K562 (cell line): Measurements from ENCODE around the gene KMT2A. TPM values are rescaled to one million over a fixed set of nuclear protein-coding genes. Genes with fewer than 3 reads are reported as not detected.

Source experiments
- ARID3A ChIP-seq: IDR thresholded peaks from 2 replicates; pipeline ENCODE4 v1.6.1; 2012; ENCODE audit warnings: low read depth, low read length, improper control_type of control experiment, borderline replicate concordance
- JUND ChIP-seq, 2 experiments: IDR thresholded peaks; 2 replicates in 1 of 2; 3 replicates in 1 of 2; pipeline ENCODE4 v1.6.1; 2011; ENCODE audit warnings: borderline replicate concordance in 2 of 2, low read depth in 2 of 2, low read length in 2 of 2, improper control_type of control experiment in 1 of 2, missing biosample characterization in 1 of 2, missing genetic modification characterization in 1 of 2, missing genetic modification reagents in 1 of 2
- MEIS2 ChIP-seq: fragments of 450-650 bp; IDR thresholded peaks from 2 replicates; pipeline ENCODE4 v1.6.1; 2014; ENCODE audit warnings: mild to moderate bottlenecking; ENCODE audit not compliant: partially characterized antibody
- NR2C2 ChIP-seq, 2 experiments: fragments of 200-800 bp in 1 of 2; sonication (Bioruptor generic) in 1 of 2; sonication (generic) in 1 of 2; formaldehyde crosslinking in 1 of 2; IDR thresholded peaks; 2 replicates each; pipeline versions ENCODE4 v1.6.1 to v1.8.0; 2016 to 2022; ENCODE audit warnings: mild to moderate bottlenecking in 1 of 2, missing compliant biosample characterization in 1 of 2, missing genetic modification characterization in 1 of 2, missing genetic modification reagents in 1 of 2
- POU5F1 ChIP-seq: fragments of 150-350 bp; IDR thresholded peaks from 2 replicates; pipeline ENCODE4 v1.6.1; 2014; ENCODE audit warnings: borderline replicate concordance, low read length, low read depth, mild to moderate bottlenecking; ENCODE audit not compliant: partially characterized antibody
- RBM15 ChIP-seq: fragments of 200-400 bp; formaldehyde crosslinking; IDR thresholded peaks from 2 replicates; pipeline ENCODE4 v1.6.1; 2018; ENCODE audit warnings: mild to moderate bottlenecking, low read length, moderate library complexity; ENCODE audit not compliant: insufficient read depth
- VEZF1 ChIP-seq: fragments of 200-800 bp; sonication (Bioruptor generic); IDR thresholded peaks from 2 replicates; pipeline ENCODE4 v1.6.1; 2017; ENCODE audit warnings: missing genetic modification characterization, missing compliant biosample characterization
- ZBTB40 ChIP-seq, 2 experiments: fragments of 450-650 bp in 1 of 2; sonication (generic) in 1 of 2; formaldehyde crosslinking in 1 of 2; IDR thresholded peaks; 2 replicates each; pipeline versions ENCODE4 v1.7.1 to v1.9.0; 2016 to 2022; ENCODE audit warnings: inconsistent platforms in 1 of 2, mild to moderate bottlenecking in 1 of 2, missing genetic modification reagents in 1 of 2
- ZFP30 ChIP-seq: fragments of 250-450 bp; sonication (Bioruptor Pico); IDR thresholded peaks from 2 replicates; pipeline ENCODE4 v1.8.0; 2022; ENCODE audit warnings: moderate library complexity, mild to moderate bottlenecking, inconsistent platforms, borderline replicate concordance
- polyA plus RNA-seq, 8 experiments: library from polyadenylated mRNA; depleted of rRNA in 4 of 8; stranded (reverse) in 5 of 8; unstranded in 3 of 8; fragments of >200 nt; fragmentation: Nextera tagmentation in 2 of 8; fragmentation: Illumina TruSeq in 1 of 8; extraction: Ambion mirVana in 2 of 8; extraction: Trizol in 1 of 8; gene quantifications; 2 replicates each; pipeline versions ENCODE4 v1.2.1 to v1.2.3, GENCODE V29; 2011 to 2014; ENCODE audit warnings: inconsistent platforms in 1 of 8, missing spikeins in 1 of 8
- total RNA-seq, 7 experiments: library from RNA; depleted of rRNA in 6 of 7; stranded (reverse); fragments of >200 nt in 6 of 7; fragmentation: Illumina TruSeq in 2 of 7; extraction: Trizol in 2 of 7; gene quantifications; 2 replicates each; pipeline versions ENCODE4 v1.2.1 to v1.2.3, GENCODE V29; 2011 to 2021; ENCODE audit warnings: low replicate concordance in 1 of 7

Gene KMT2A
- total and polyA plus RNA-seq, 9 of the 15 experiments (the other 6 are each of a cell fraction or from before 2014, with no cell fraction given): 9.6 to 59.9 (median 32.6) TPM

- TF ChIP-seq ZBTB40 (IDR thresholded peaks at IDR 0.05): peak; percentile 40; the same call in 1 of the 2 replicates
- no peak for TF ChIP-seq ZBTB40 (CRISPR knock-in tag; IDR thresholded peaks at IDR 0.05)
- no peak for TF ChIP-seq NR2C2 (CRISPR knock-in tag; IDR thresholded peaks at IDR 0.05)
- TF ChIP-seq NR2C2 (tag; IDR thresholded peaks at IDR 0.05): no peak
- TF ChIP-seq MEIS2: peak; percentile 26
- TF ChIP-seq ZFP30 (CRISPR knock-in tag): 0 out of 2 replicates have a peak, but pooled peaks have one; percentile 33
- TF ChIP-seq VEZF1 (CRISPR knock-in tag): peak; percentile 3; the same call in 1 of the 2 replicates
- TF ChIP-seq ARID3A: 0 out of 2 replicates have a peak, but pooled peaks have one; percentile 4
- no peak for TF ChIP-seq POU5F1
- no peak for TF ChIP-seq RBM15
- 0 out of 2 replicates have a peak, but pooled peaks have one; percentile 17 for TF ChIP-seq JUND (IDR thresholded peaks at IDR 0.05; ENCODE audit: borderline replicate concordance, low read depth, low read length)
- no peak for TF ChIP-seq JUND (tag; IDR thresholded peaks at IDR 0.05; ENCODE audit: borderline replicate concordance, low read depth, low read length)
Measured at GRCh38 chr11:118415062-118415738, 21.1 kb upstream of the KMT2A start (continued).
